IMR-90 (cell line): ENCODE data around the gene FGF3. TPM values are rescaled to one million over a fixed set of nuclear protein-coding genes. Genes with fewer than 3 reads are reported as not detected.

Experiments
- ATAC-seq: fragments of 200-7000 bp; cut with Tn5 transposase; 2 replicates; pipeline ENCODE4 v1.9.1; 2020; ENCODE audit warnings: low read depth, mild to moderate bottlenecking, moderate library complexity
- BruUV-seq: library from RNA; stranded (reverse); fragments of 400-500 nt; replicated peaks from 2 replicates; lab custom pipeline; 2021; lab: Mats Ljungman, UMichigan
- CTCF ChIA-PET: fragments of 300-600 bp; formaldehyde crosslinking; extraction: SDS; loops from one replicate; lab custom pipeline; 2021; ENCODE audit warnings: antibody characterized with exemption; lab: Yijun Ruan, JAX
- POLR2A ChIA-PET: fragments of 300-600 bp; sonication (Branson Sonifier 250); formaldehyde crosslinking; loops from one replicate; lab custom pipeline; 2022; ENCODE audit warnings: antibody characterized with exemption; ENCODE audit not compliant: unreplicated experiment; lab: Charles Lee
- DNase-seq: peaks from one replicate; pipeline ENCODE4 v3.0.0; 2013
- H2AFZ ChIP-seq: replicated peaks from 2 replicates; pipeline ENCODE3; 2013; ENCODE audit warnings: low read length, mild to moderate bottlenecking; ENCODE audit not compliant: poor library complexity
- H2AK5ac ChIP-seq: 2 replicates; pipeline ENCODE4 v1.6.1; 2013; ENCODE audit warnings: low read depth, low read length, inconsistent platforms
- H2AK9ac ChIP-seq: replicated peaks from 2 replicates; pipeline ENCODE3; 2013; ENCODE audit warnings: mild to moderate bottlenecking, low read depth, low read length, moderate library complexity; ENCODE audit not compliant: poor library complexity
- H2BK120ac ChIP-seq: 2 replicates; pipeline ENCODE4 v1.6.1; 2013; ENCODE audit warnings: low read depth, low read length, inconsistent platforms
- H2BK15ac ChIP-seq: 3 replicates; pipeline ENCODE4 v1.6.1; 2013; ENCODE audit warnings: low read depth, low read length, inconsistent platforms
- H2BK20ac ChIP-seq: 2 replicates; pipeline ENCODE4 v1.6.1; 2013; ENCODE audit warnings: low read depth, mild to moderate bottlenecking, inconsistent platforms, low read length, moderate library complexity
- H2BK5ac ChIP-seq: 2 replicates; pipeline ENCODE4 v1.6.1; 2013; ENCODE audit warnings: mild to moderate bottlenecking, low read depth, low read length, inconsistent platforms; ENCODE audit not compliant: poor library complexity, severe bottlenecking
- H3K14ac ChIP-seq: replicated peaks from 2 replicates; pipeline ENCODE4 v1.6.1; 2013; ENCODE audit warnings: low read depth, low read length, inconsistent platforms
- H3K18ac ChIP-seq: 2 replicates; pipeline ENCODE4 v1.6.1; 2013; ENCODE audit warnings: low read depth, low read length, control low read depth
- H3K23ac ChIP-seq: 2 replicates; pipeline ENCODE4 v1.6.1; 2013; ENCODE audit warnings: low read depth, low read length, inconsistent platforms
- H3K27ac ChIP-seq: 2 replicates; pipeline ENCODE4 v1.5.1; 2013; ENCODE audit warnings: mild to moderate bottlenecking, control low read depth, low read length; ENCODE audit not compliant: insufficient read depth
- H3K27me3 ChIP-seq: 2 replicates; pipeline ENCODE4 v1.6.1; 2013; ENCODE audit warnings: low read length; ENCODE audit not compliant: control insufficient read depth, insufficient read depth
- H3K36me3 ChIP-seq: 2 replicates; pipeline ENCODE4 v1.6.1; 2013; ENCODE audit warnings: low read length, mixed read lengths; ENCODE audit not compliant: control insufficient read depth, insufficient read depth
- H3K4ac ChIP-seq: 2 replicates; pipeline ENCODE4 v1.6.1; 2013; ENCODE audit warnings: low read depth, low read length, inconsistent platforms
- H3K4me1 ChIP-seq: 2 replicates; pipeline ENCODE4 v1.6.1; 2013; ENCODE audit warnings: low read length, mixed read lengths; ENCODE audit not compliant: control insufficient read depth, insufficient read depth
- H3K4me2 ChIP-seq: 2 replicates; pipeline ENCODE4 v1.6.1; 2013; ENCODE audit warnings: low read depth, mild to moderate bottlenecking, control low read depth, low read length, moderate library complexity
- H3K4me3 ChIP-seq: 2 replicates; pipeline ENCODE4 v1.5.1; 2013; ENCODE audit warnings: low read depth, mild to moderate bottlenecking, control low read depth, low read length, moderate library complexity; ENCODE audit not compliant: insufficient read depth
- H3K56ac ChIP-seq: 2 replicates; pipeline ENCODE4 v1.6.1; 2013; ENCODE audit warnings: low read length, inconsistent platforms; ENCODE audit not compliant: insufficient read depth; ENCODE audit errors: extremely low read depth
- H3K79me1 ChIP-seq, 2 experiments: 2 replicates each; pipeline ENCODE4 v1.6.1; 2013; ENCODE audit warnings: low read length in 2 of 2, inconsistent platforms in 1 of 2, low read depth in 1 of 2
- H3K9ac ChIP-seq: 2 replicates; pipeline ENCODE4 v1.6.1; 2013; ENCODE audit warnings: low read depth, low read length, control low read depth
- H3K9me1 ChIP-seq: 2 replicates; pipeline ENCODE4 v1.6.1; 2013; ENCODE audit warnings: low read length, inconsistent platforms; ENCODE audit not compliant: insufficient read depth
- H3K9me3 ChIP-seq: 2 replicates; pipeline ENCODE4 v1.6.1; 2013; ENCODE audit warnings: low read length; ENCODE audit not compliant: control insufficient read depth, insufficient read depth
- H4K20me1 ChIP-seq: 2 replicates; pipeline ENCODE4 v1.6.1; 2013; ENCODE audit warnings: low read length, inconsistent platforms; ENCODE audit not compliant: insufficient read depth
- H4K5ac ChIP-seq: 2 replicates; pipeline ENCODE4 v1.6.1; 2013; ENCODE audit warnings: mild to moderate bottlenecking, low read depth, low read length, control low read depth
- H4K8ac ChIP-seq, 2 experiments: 2 replicates each; pipeline ENCODE4 v1.6.1; 2013; ENCODE audit warnings: low read depth in 2 of 2, low read length in 2 of 2, control low read depth in 1 of 2, inconsistent platforms in 1 of 2
- H4K91ac ChIP-seq: 2 replicates; pipeline ENCODE4 v1.6.1; 2013; ENCODE audit warnings: low read depth, low read length, inconsistent platforms; ENCODE audit not compliant: insufficient read depth
- BHLHE40 ChIP-seq: fragments of 150-350 bp; IDR thresholded peaks from 2 replicates; pipeline ENCODE4 v1.6.1; 2016; ENCODE audit warnings: mild to moderate bottlenecking, low read depth, low read length
- CTCF ChIP-seq: conservative IDR thresholded peaks from 2 replicates; pipeline ENCODE4 v1.5.1; 2012; ENCODE audit warnings: mild to moderate bottlenecking, low read depth, low read length, improper control_type of control experiment
- NFE2L2 ChIP-seq: fragments of 150-350 bp; IDR thresholded peaks from 2 replicates; pipeline ENCODE4 v1.6.1; 2016; ENCODE audit warnings: low read depth, mild to moderate bottlenecking, low read length
- WGBS, 2 experiments: methylation state at CpG; one replicate each; pipeline versions ENCODE4 v1.1.5 to v1.1.7; 2013; ENCODE audit warnings: missing lambda C conversion rate in 2 of 2; ENCODE audit not compliant: insufficient read length in 1 of 2; ENCODE audit errors: extremely low coverage in 2 of 2; 5-methylcytosine and 5-hydroxymethylcytosine counted together
- dilution Hi-C: fragments of 300-500 bp; cut with HindIII; formaldehyde crosslinking; loops from one replicate; pipeline ENCODE4 v1.14.3; 2018; ENCODE audit warnings: low sequenced_read_pairs; ENCODE audit not compliant: unreplicated experiment
- in situ Hi-C: fragments of 300-500 bp; cut with MboI; formaldehyde crosslinking; loops from 3 replicates; pipeline ENCODE4 v1.14.3; 2019; ENCODE audit warnings: low sequenced_read_pairs, inconsistent platforms, mixed read lengths
- intact Hi-C: fragments of 100-400 bp; cut with micrococcal nuclease; formaldehyde crosslinking; loops from 2 replicates; pipeline ENCODE4 v1.10.0; 2022
- polyA plus RNA-seq, 3 experiments: library from polyadenylated mRNA; depleted of rRNA; stranded (reverse); fragments of >200 nt; gene quantifications; 2 replicates each; pipeline ENCODE4 v1.2.3, GENCODE V29; 2012; ENCODE audit warnings: low replicate concordance in 1 of 3
- total RNA-seq: library from RNA; depleted of rRNA; stranded (reverse); fragments of >200 nt; gene quantifications from 2 replicates; pipeline ENCODE4 v1.2.3, GENCODE V29; 2012
- TF ChIP-seq, protein P1 (sequence below): fragments of 150-350 bp; IDR thresholded peaks from 2 replicates; pipeline ENCODE4 v1.6.1; 2016; ENCODE audit warnings: low read depth, mild to moderate bottlenecking, low read length, moderate library complexity, borderline replicate concordance

The FGF3 gene
- total and polyA plus RNA-seq, 2 of the 4 experiments (the other 2 are of a cell fraction): not detected

GRCh38 chr11:69813839-69814238 lies 5.4 kb downstream of the FGF3 start:
- Histone ChIP-seq H2BK15ac (no peak overlapping the region), H3K4me3 (no peak overlapping the region), H3K9me3 (no peaks in the 10 kb centered on the region), H2AFZ (no peak overlapping the region), H4K5ac (no peak overlapping the region), H3K23ac (no peak overlapping the region), H2BK5ac (no peak overlapping the region), H3K79me1 (no peaks in the 10 kb centered on the region), H4K8ac (no peak overlapping the region), H3K9me1 (no peaks in the 10 kb centered on the region), H3K36me3 (no peaks in the 10 kb centered on the region), H3K4ac (no peak overlapping the region), H3K27ac (no peak overlapping the region), H2AK5ac (no peak overlapping the region), H2AK9ac (no peak overlapping the region), H3K4me2 (no peak overlapping the region), H3K18ac (no peak overlapping the region), H3K9ac (no peak overlapping the region), H2BK20ac (no peak overlapping the region), H3K14ac (no peak overlapping the region), H2BK120ac (no peak overlapping the region), H3K27me3 (peaks cover 60% of the 10 kb centered on the region), H4K20me1 (peaks cover 3% of the 10 kb centered on the region; the same call in 1 of the 2 replicates), H3K4me1 (no peaks in the 10 kb centered on the region; the same call in 1 of the 2 replicates), H4K91ac (no peak overlapping the region), H3K56ac (no peak overlapping the region)
- CTCF ChIA-PET: no interaction called here
- dilution Hi-C loops: no loop called here
- no TSS peak for BruUV-seq
- in situ Hi-C loops: no loop called here
- intact Hi-C loops: no loop called here
- DNase-seq: no peak
- POLR2A ChIA-PET: no interaction called here
- 59 to 100% methylated on average over 1 to 2 of the region's 2 CpGs for WGBS, 2 experiments
- TF ChIP-seq, protein P1, sequence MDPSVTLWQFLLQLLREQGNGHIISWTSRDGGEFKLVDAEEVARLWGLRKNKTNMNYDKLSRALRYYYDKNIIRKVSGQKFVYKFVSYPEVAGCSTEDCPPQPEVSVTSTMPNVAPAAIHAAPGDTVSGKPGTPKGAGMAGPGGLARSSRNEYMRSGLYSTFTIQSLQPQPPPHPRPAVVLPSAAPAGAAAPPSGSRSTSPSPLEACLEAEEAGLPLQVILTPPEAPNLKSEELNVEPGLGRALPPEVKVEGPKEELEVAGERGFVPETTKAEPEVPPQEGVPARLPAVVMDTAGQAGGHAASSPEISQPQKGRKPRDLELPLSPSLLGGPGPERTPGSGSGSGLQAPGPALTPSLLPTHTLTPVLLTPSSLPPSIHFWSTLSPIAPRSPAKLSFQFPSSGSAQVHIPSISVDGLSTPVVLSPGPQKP: no peak
- TF ChIP-seq CTCF (no peak), BHLHE40 (no peak), NFE2L2 (no peak)
- ATAC-seq: no peak
